ENCODE measurements around the gene NEU1. TPM values are rescaled to one million over a fixed set of nuclear protein-coding genes. Genes with fewer than 3 reads are reported as not detected.
"Not testable (repeated sequence)": the region's sequence is repeated elsewhere in the genome, so short reads cannot be mapped to it uniquely, and the experiment has no call there.

The NEU1 gene
- total and polyA plus RNA-seq, 2 donors (not counting 1 experiment from before 2014, with no cell fraction given), result 25.3 to 35.1 TPM

DNA sequence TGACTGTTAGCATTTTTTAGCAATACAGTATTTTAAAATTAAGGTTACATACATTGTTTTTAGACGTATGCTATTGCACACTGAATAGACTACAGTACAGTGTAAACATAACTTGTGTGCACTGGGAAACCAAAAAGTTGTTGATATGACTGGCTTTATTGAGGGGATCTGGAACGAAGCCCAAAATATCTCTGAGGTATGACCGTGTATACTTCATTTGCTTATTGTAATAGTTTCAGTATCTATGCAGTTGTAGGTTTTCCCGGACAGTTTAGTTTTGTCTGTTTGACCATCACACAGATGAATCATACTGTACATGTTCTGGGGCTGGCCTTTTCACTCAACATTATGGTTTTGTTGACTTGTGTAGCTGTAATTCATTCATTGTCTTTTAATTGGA, 46.2 kb upstream of the NEU1 start:
- Histone ChIP-seq H3K79me2 (ENCODE audit: control insufficient read depth, insufficient read depth, low read length) (no peaks in the 10 kb centered on the region), H3K4me2 (replicated peaks; ENCODE audit: low read depth, low read length, poor library complexity, severe bottlenecking) (no peak overlapping the region), H4K20me1 (ENCODE audit: control insufficient read depth, insufficient read depth, low read length, poor library complexity, severe bottlenecking) (no peaks in the 10 kb centered on the region), H3K9me3 (ENCODE audit: control extremely low read depth in 1 of 3, control insufficient read depth in 2 of 3, insufficient read depth in 1 of 3, low read length in 2 of 3) (no peaks in the 10 kb centered on the region), H3K9ac (ENCODE audit: low read length) (no peak overlapping the region), H3K27me3 (replicated peaks in 1 of 4; ENCODE audit: control extremely low read depth in 1 of 4, control insufficient read depth in 3 of 4, insufficient read depth in 4 of 4, low read length in 3 of 4) (no peaks in the 10 kb centered on the region), H3K36me3 (replicated peaks in 1 of 2; ENCODE audit: control extremely low read depth in 1 of 2, control insufficient read depth in 1 of 2, extremely low read depth in 1 of 2, insufficient read depth in 2 of 2, low read length in 1 of 2) (no peaks in the 10 kb centered on the region), H3K27ac (ENCODE audit: low read length in 2 of 2) (no peak overlapping the region), H3K4me1 (ENCODE audit: control insufficient read depth in 2 of 2, insufficient read depth in 2 of 2, low read length in 2 of 2) (no peaks in the 10 kb centered on the region), H3K4me3 (ENCODE audit: control extremely low read depth in 1 of 5, extremely low read depth in 1 of 5, insufficient read depth in 1 of 5, low read depth in 2 of 5, low read length in 4 of 5) (no peak overlapping the region), H2AFZ (ENCODE audit: insufficient read depth, low read depth, low read length, poor library complexity, severe bottlenecking) (no peak overlapping the region)
- H3K4me1 Mint-ChIP-seq, result peaks cover 1% of the 10 kb centered on the region
- no peak overlapping the region for H3K4me3 Mint-ChIP-seq
- POLR2A ChIA-PET, result no interaction called here
- 63% methylated on average over 2 of the region's 4 CpGs for WGBS (ENCODE audit: insufficient coverage)
- no peak for TF ChIP-seq EZH2 (IDR thresholded peaks at IDR 0.05; ENCODE audit: borderline replicate concordance, insufficient read depth, low read depth, low read length, poor library complexity, severe bottlenecking)
- TF ChIP-seq, protein P1, sequence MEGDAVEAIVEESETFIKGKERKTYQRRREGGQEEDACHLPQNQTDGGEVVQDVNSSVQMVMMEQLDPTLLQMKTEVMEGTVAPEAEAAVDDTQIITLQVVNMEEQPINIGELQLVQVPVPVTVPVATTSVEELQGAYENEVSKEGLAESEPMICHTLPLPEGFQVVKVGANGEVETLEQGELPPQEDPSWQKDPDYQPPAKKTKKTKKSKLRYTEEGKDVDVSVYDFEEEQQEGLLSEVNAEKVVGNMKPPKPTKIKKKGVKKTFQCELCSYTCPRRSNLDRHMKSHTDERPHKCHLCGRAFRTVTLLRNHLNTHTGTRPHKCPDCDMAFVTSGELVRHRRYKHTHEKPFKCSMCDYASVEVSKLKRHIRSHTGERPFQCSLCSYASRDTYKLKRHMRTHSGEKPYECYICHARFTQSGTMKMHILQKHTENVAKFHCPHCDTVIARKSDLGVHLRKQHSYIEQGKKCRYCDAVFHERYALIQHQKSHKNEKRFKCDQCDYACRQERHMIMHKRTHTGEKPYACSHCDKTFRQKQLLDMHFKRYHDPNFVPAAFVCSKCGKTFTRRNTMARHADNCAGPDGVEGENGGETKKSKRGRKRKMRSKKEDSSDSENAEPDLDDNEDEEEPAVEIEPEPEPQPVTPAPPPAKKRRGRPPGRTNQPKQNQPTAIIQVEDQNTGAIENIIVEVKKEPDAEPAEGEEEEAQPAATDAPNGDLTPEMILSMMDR (IDR thresholded peaks at IDR 0.05), result no peak
- ATAC-seq (ENCODE audit: low read depth) (no peak), DNase-seq (no peak)
- no peaks in the 10 kb centered on the region for H3K9me3 Mint-ChIP-seq (ENCODE audit: insufficient read depth)
- CTCF ChIA-PET, result no interaction called here
- no peak overlapping the region for H3K27ac Mint-ChIP-seq
- peaks cover 13% of the 10 kb centered on the region for H3K27me3 Mint-ChIP-seq
- intact Hi-C loops (cut with micrococcal nuclease), result no loop called here

- H3K27ac Mint-ChIP-seq; H3K36me3 ChIP-seq (replicated peaks in 1 of 2; ENCODE audit: control extremely low read depth in 1 of 2, control insufficient read depth in 1 of 2, extremely low read depth in 1 of 2, insufficient read depth in 2 of 2, low read length in 1 of 2); intact Hi-C loops (cut with micrococcal nuclease); H3K27me3 ChIP-seq (replicated peaks in 1 of 4; ENCODE audit: control extremely low read depth in 1 of 4, control insufficient read depth in 3 of 4, insufficient read depth in 4 of 4, low read length in 3 of 4); H3K4me1 ChIP-seq (ENCODE audit: control insufficient read depth in 2 of 2, insufficient read depth in 2 of 2, low read length in 2 of 2); H3K9me3 ChIP-seq (ENCODE audit: control extremely low read depth in 1 of 3, control insufficient read depth in 2 of 3, insufficient read depth in 1 of 3, low read length in 2 of 3); H3K4me2 ChIP-seq (replicated peaks; ENCODE audit: low read depth, low read length, poor library complexity, severe bottlenecking); H3K4me3 ChIP-seq (ENCODE audit: control extremely low read depth in 1 of 5, extremely low read depth in 1 of 5, insufficient read depth in 1 of 5, low read depth in 2 of 5, low read length in 4 of 5); H3K9me3 Mint-ChIP-seq (ENCODE audit: insufficient read depth); H3K4me3 Mint-ChIP-seq; H3K79me2 ChIP-seq (ENCODE audit: control insufficient read depth, insufficient read depth, low read length); ATAC-seq (ENCODE audit: low read depth); DNase-seq; H3K4me1 Mint-ChIP-seq; H2AFZ ChIP-seq (ENCODE audit: insufficient read depth, low read depth, low read length, poor library complexity, severe bottlenecking); H4K20me1 ChIP-seq (ENCODE audit: control insufficient read depth, insufficient read depth, low read length, poor library complexity, severe bottlenecking); H3K27ac ChIP-seq (ENCODE audit: low read length in 2 of 2); H3K9ac ChIP-seq (ENCODE audit: low read length): not testable (repeated sequence)
- WGBS (ENCODE audit: insufficient coverage), result no CpG with 5 or more reads among the region's 5 CpGs
- H3K27me3 Mint-ChIP-seq, result peaks cover 13% of the 10 kb centered on the region
- POLR2A ChIA-PET, result interaction anchor here (0.7 kb wide), 1 partner anchor 11 kb away, joined by 3 read pairs; the partner anchor contains the start of gene EHMT2
- CTCF ChIA-PET, result interaction anchor here (0.6 kb wide), 1 partner anchor 12 kb away, joined by 3 read pairs; no protein-coding TSS in a partner anchor
Measured at GRCh38 chr6:31908255-31908654, 45.6 kb upstream of the NEU1 start.
